ENCODE measurements around the gene PRRT4.

DNA sequence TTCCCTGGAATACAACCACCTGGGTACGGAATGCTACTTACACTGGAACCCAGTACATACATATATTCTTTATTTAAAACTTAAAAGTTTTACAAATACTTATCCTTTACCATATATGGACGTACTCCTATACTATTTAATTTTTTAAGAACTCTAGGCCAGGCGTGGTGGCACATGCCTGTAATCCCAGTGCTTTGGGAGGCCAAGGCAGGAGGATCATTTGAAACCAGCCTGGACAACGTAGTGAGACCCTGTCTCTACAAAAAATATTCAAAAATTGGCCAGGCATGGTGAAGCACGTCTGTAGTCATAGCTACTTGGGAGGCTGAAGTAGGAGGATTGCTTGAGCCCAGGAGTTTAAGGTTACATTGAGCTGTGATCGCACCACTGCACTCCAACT lies 19.8 kb downstream of the PRRT4 start:
- no peak for TF ChIP-seq POLR2A (IDR thresholded peaks at IDR 0.05)
- TF ChIP-seq CTCF (IDR thresholded peaks at IDR 0.05), result no peak

Data from testis (tissue), 2 donors.